Astrocyte (in vitro differentiated cells and primary cell): ENCODE measurements around the gene CYB561D1. TPM values are rescaled to one million over a fixed set of nuclear protein-coding genes. Genes with fewer than 3 reads are reported as not detected.

Experiments used
- DNase-seq: peaks from one replicate; pipeline ENCODE4 v3.0.0-alpha.2; 2010; ENCODE audit warnings: low read depth
- FAIRE-seq: peaks from 2 replicates; lab custom pipeline; 2011; peaks lifted over from hg19 to GRCh38; lab: Jason Lieb, UNC
- H2AFZ ChIP-seq: 2 replicates; pipeline ENCODE4 v1.6.0; 2012; ENCODE audit warnings: low read depth, low read length, inconsistent platforms
- H3K27ac ChIP-seq: 2 replicates; pipeline ENCODE4 v1.5.1; 2011; ENCODE audit warnings: low read depth, low read length, inconsistent platforms
- H3K27me3 ChIP-seq: 2 replicates; pipeline ENCODE4 v1.6.0; 2011; ENCODE audit warnings: low read length, inconsistent platforms; ENCODE audit not compliant: insufficient read depth
- H3K36me3 ChIP-seq: 2 replicates; pipeline ENCODE4 v1.5.1; 2011; ENCODE audit warnings: low read length, inconsistent platforms; ENCODE audit not compliant: insufficient read depth
- H3K4me1 ChIP-seq: 2 replicates; pipeline ENCODE4 v1.5.1; 2011; ENCODE audit warnings: low read length, inconsistent platforms; ENCODE audit not compliant: insufficient read depth
- H3K4me2 ChIP-seq: 2 replicates; pipeline ENCODE4 v1.6.0; 2012; ENCODE audit warnings: low read length, inconsistent platforms
- H3K4me3 ChIP-seq: 2 replicates; pipeline ENCODE4 v1.5.1; 2011; ENCODE audit warnings: low read depth, mild to moderate bottlenecking, low read length, inconsistent platforms; ENCODE audit not compliant: insufficient read depth
- H3K79me2 ChIP-seq: 2 replicates; pipeline ENCODE4 v1.6.0; 2012; ENCODE audit warnings: mild to moderate bottlenecking, low read length, inconsistent platforms; ENCODE audit not compliant: insufficient read depth
- H3K9ac ChIP-seq: 2 replicates; pipeline ENCODE4 v1.6.0; 2012; ENCODE audit warnings: mild to moderate bottlenecking, low read length, inconsistent platforms
- H3K9me3 ChIP-seq: 2 replicates; pipeline ENCODE4 v1.5.1; 2012; ENCODE audit warnings: low read depth, mild to moderate bottlenecking, low read length, inconsistent platforms; ENCODE audit not compliant: insufficient read depth
- H4K20me1 ChIP-seq: 2 replicates; pipeline ENCODE4 v1.6.0; 2012; ENCODE audit warnings: low read length, inconsistent platforms; ENCODE audit not compliant: insufficient read depth
- H3K27ac Mint-ChIP-seq: one replicate; pipeline ENCODE4 v1.8.0; 2021; ENCODE audit warnings: mild to moderate bottlenecking, mixed read lengths; ENCODE audit not compliant: unreplicated experiment
- H3K27me3 Mint-ChIP-seq: one replicate; pipeline ENCODE4 v1.8.0; 2021; ENCODE audit warnings: low read depth, mixed read lengths; ENCODE audit not compliant: unreplicated experiment
- H3K36me3 Mint-ChIP-seq: one replicate; pipeline ENCODE4 v1.8.0; 2021; ENCODE audit warnings: low read depth, mixed read lengths; ENCODE audit not compliant: unreplicated experiment
- H3K4me1 Mint-ChIP-seq: one replicate; pipeline ENCODE4 v1.8.0; 2021; ENCODE audit warnings: low read depth, mixed read lengths; ENCODE audit not compliant: unreplicated experiment
- H3K4me3 Mint-ChIP-seq: one replicate; pipeline ENCODE4 v1.8.0; 2021; ENCODE audit warnings: mild to moderate bottlenecking, moderate library complexity, mixed read lengths; ENCODE audit not compliant: unreplicated experiment
- H3K9me3 Mint-ChIP-seq: one replicate; pipeline ENCODE4 v1.8.0; 2021; ENCODE audit warnings: mild to moderate bottlenecking, mixed read lengths; ENCODE audit not compliant: unreplicated experiment
- CTCF ChIP-seq: IDR thresholded peaks from 2 replicates; pipeline ENCODE4 v1.5.1; 2011; ENCODE audit warnings: low read depth, mild to moderate bottlenecking, inconsistent platforms, low read length, moderate library complexity; ENCODE audit not compliant: insufficient read depth
- EZH2 ChIP-seq: IDR thresholded peaks from 2 replicates; pipeline ENCODE4 v1.6.1; 2012; ENCODE audit warnings: mild to moderate bottlenecking, low read length, inconsistent platforms; ENCODE audit not compliant: insufficient read depth
- total RNA-seq: library from RNA; stranded (reverse); gene quantifications from 2 replicates; pipeline ENCODE4 v1.2.1, GENCODE V29; 2021

The CYB561D1 gene
- total RNA-seq, 1 donor from 2014 or later = 9.4 TPM

- H3K36me3 ChIP-seq = no peaks in the 10 kb centered on the region
- H3K27ac ChIP-seq = peak within 1 kb of the TSS; percentile 88
- peak within 1 kb of the TSS; percentile 95 for H3K9ac ChIP-seq
- Mint-ChIP-seq H3K9me3 (no peaks in the 10 kb centered on the region), H3K4me1 (peaks cover 6% of the 10 kb centered on the region), H3K27me3 (no peaks in the 10 kb centered on the region), H3K36me3 (no peaks in the 10 kb centered on the region), H3K4me3 (peak within 1 kb of the TSS; percentile 100), H3K27ac (peak within 1 kb of the TSS; percentile 96)
- H3K4me3 ChIP-seq = peak within 1 kb of the TSS; percentile 89
- DNase-seq (peak; percentile 94), FAIRE-seq (no peak)
- no peaks in the 10 kb centered on the region for H3K9me3 ChIP-seq
- H2AFZ ChIP-seq = peak within 1 kb of the TSS; percentile 92
- H3K79me2 ChIP-seq = peaks cover 66% of the 10 kb centered on the region
- H4K20me1 ChIP-seq = peaks cover 47% of the 10 kb centered on the region
- no peak for TF ChIP-seq CTCF
- no peak for TF ChIP-seq EZH2
- H3K4me1 ChIP-seq = peaks cover 13% of the 10 kb centered on the region
- peak within 1 kb of the TSS; percentile 91 for H3K4me2 ChIP-seq
- no peaks in the 10 kb centered on the region for H3K27me3 ChIP-seq
Measured at GRCh38 chr1:109548321-109549267, 54.7 kb downstream of the CYB561D1 start, which contains the start of gene GNAI3. GNAI3 (plus strand) TSS chr1:109548615; CDS start chr1:109548721, 106 bp downstream.

Other genes with a start within 250 kb of the CYB561D1 start
- 8.5 and 10.0 TPM in 2 replicates for gene CELSR2, start 244.6 kb upstream of the CYB561D1 start, total RNA-seq
- gene PSRC1, start 210.9 kb upstream of the CYB561D1 start, total RNA-seq = 4.5 and 7.7 TPM in 2 replicates
- not detected in 2 replicates for gene MYBPHL, start 187.1 kb upstream of the CYB561D1 start, total RNA-seq
- 135 and 138 TPM in 2 replicates for gene SORT1, start 96.2 kb upstream of the CYB561D1 start, total RNA-seq
- 143 and 148 TPM in 2 replicates for gene PSMA5, start 67.6 kb upstream of the CYB561D1 start, total RNA-seq
- gene SYPL2, start 27.5 kb upstream of the CYB561D1 start, total RNA-seq = 0.70 and 0.77 TPM in 2 replicates
- gene ATXN7L2, start 10.2 kb upstream of the CYB561D1 start, total RNA-seq = 5.5 and 6.2 TPM in 2 replicates
- 1.2 and 1.8 TPM in 2 replicates for gene AMIGO1, start 15.6 kb downstream of the CYB561D1 start, total RNA-seq
- not detected in 2 replicates for gene GPR61, start 45.8 kb downstream of the CYB561D1 start, total RNA-seq
- gene GNAI3, start 54.5 kb downstream of the CYB561D1 start, total RNA-seq = 15.3 and 16.1 TPM in 2 replicates
- not detected in 2 replicates for gene GNAT2, start 125.5 kb downstream of the CYB561D1 start, total RNA-seq
- gene AMPD2, start 125.7 kb downstream of the CYB561D1 start, total RNA-seq = 155 and 156 TPM in 2 replicates
- 4.4 and 4.6 TPM in 2 replicates for gene GSTM4, start 162.0 kb downstream of the CYB561D1 start, total RNA-seq
- 11.8 and 13.4 TPM in 2 replicates for gene GSTM2, start 174.0 kb downstream of the CYB561D1 start, total RNA-seq
- not detected in 2 replicates for gene GSTM1, start 193.7 kb downstream of the CYB561D1 start, total RNA-seq
- gene GSTM5, start 218.2 kb downstream of the CYB561D1 start, total RNA-seq = not detected in 2 replicates
- gene GSTM3, start 246.9 kb downstream of the CYB561D1 start, total RNA-seq = 25.4 and 26.1 TPM in 2 replicates